HCT116 (cell line): ENCODE results near the gene PACRG. TPM values are rescaled to one million over a fixed set of nuclear protein-coding genes. Genes with fewer than 3 reads are reported as not detected.

Experiments used
- ATAC-seq: fragments of 200-7000 bp; cut with Tn5 transposase; 2 replicates; pipeline ENCODE4 v1.9.1; 2020; ENCODE audit warnings: mild to moderate bottlenecking, moderate library complexity
- BruUV-seq: library from RNA; stranded (reverse); fragments of 400-500 nt; replicated peaks from 2 replicates; lab custom pipeline; 2021; lab: Mats Ljungman, UMichigan
- CTCF ChIA-PET: fragments of 300-600 bp; sonication (Branson Sonifier 250); formaldehyde crosslinking; loops from one replicate; lab custom pipeline; 2021; ENCODE audit warnings: antibody characterized with exemption; lab: Charles Lee
- POLR2A ChIA-PET: fragments of 300-600, 350-600 bp; sonication (Branson Sonifier 250); formaldehyde crosslinking; loops from one replicate; lab custom pipeline; 2021; ENCODE audit warnings: antibody characterized with exemption; lab: Charles Lee
- RAD21 ChIA-PET, 2 experiments: fragments of 300-600 bp; sonication (Branson Sonifier 250); formaldehyde crosslinking; loops; one replicate each; lab custom pipeline; 2023; ENCODE audit warnings: low total read pairs in 2 of 2; ENCODE audit not compliant: uncharacterized antibody in 2 of 2, unreplicated experiment in 2 of 2, low non-redundant PET in 1 of 2; lab: Charles Lee
- DNase-seq: peaks from one replicate; pipeline ENCODE4 v3.0.0-alpha.2; 2010; ENCODE audit warnings: low read depth, low spot score
- H2AFZ ChIP-seq: fragments of 200-600 bp; shearing (Covaris generic), sonication (generic); 2 replicates; pipeline ENCODE4 v1.6.1; 2017; ENCODE audit warnings: low read depth, mixed run types, mixed read lengths, antibody characterized with exemption, low read length; ENCODE audit not compliant: poor library complexity, severe bottlenecking
- H3K27ac ChIP-seq: 2 replicates; pipeline ENCODE4 v1.5.1; 2012; ENCODE audit warnings: low read depth, low read length
- H3K27me3 ChIP-seq: fragments of 200-600 bp; sonication (generic); 2 replicates; pipeline ENCODE4 v1.6.1; 2016; ENCODE audit warnings: mixed run types, low read length, mixed read lengths; ENCODE audit not compliant: insufficient read depth
- H3K36me3 ChIP-seq, 2 experiments: fragments of 200-500 bp in 1 of 2; fragments of 200-600 bp in 1 of 2; sonication (Bioruptor generic) in 1 of 2; sonication (generic) in 1 of 2; 2 replicates each; pipeline versions ENCODE4 v1.5.1 to v1.6.1; 2014 to 2016; ENCODE audit warnings: low read length in 2 of 2, inconsistent platforms in 1 of 2, mixed read lengths in 1 of 2, mixed run types in 1 of 2; ENCODE audit not compliant: insufficient read depth in 2 of 2, control insufficient read depth in 1 of 2
- H3K4me1 ChIP-seq, 2 experiments: fragments of 200-600 bp in 1 of 2; sonication (generic) in 1 of 2; 2 replicates each; pipeline versions ENCODE4 v1.5.1 to v1.6.1; 2012 to 2017; ENCODE audit warnings: low read length in 2 of 2, inconsistent platforms in 1 of 2, mild to moderate bottlenecking in 1 of 2, mixed read lengths in 1 of 2, mixed run types in 1 of 2, moderate library complexity in 1 of 2; ENCODE audit not compliant: insufficient read depth in 2 of 2, control insufficient read depth in 1 of 2
- H3K4me2 ChIP-seq: fragments of 200-600 bp; sonication (generic); 2 replicates; pipeline ENCODE4 v1.6.1; 2017; ENCODE audit warnings: mixed run types, low read length, mixed read lengths
- H3K4me3 ChIP-seq, 2 experiments: fragments of 200-600 bp in 1 of 2; sonication (generic) in 1 of 2; replicated peaks in 1 of 2; 2 replicates each; pipeline ENCODE4 v1.5.1; 2011 to 2016; ENCODE audit warnings: low read length in 2 of 2, control low read depth in 1 of 2, low read depth in 1 of 2, mild to moderate bottlenecking in 1 of 2, mixed read lengths in 1 of 2, mixed run types in 1 of 2
- H3K79me2 ChIP-seq: fragments of 200-600 bp; sonication (generic); 2 replicates; pipeline ENCODE4 v1.6.1; 2017; ENCODE audit warnings: mild to moderate bottlenecking, mixed run types, low read length, moderate library complexity, mixed read lengths; ENCODE audit not compliant: insufficient read depth
- H3K9ac ChIP-seq: fragments of 200-600 bp; sonication (generic); 2 replicates; pipeline ENCODE4 v1.6.1; 2016; ENCODE audit warnings: low read length, mixed read lengths
- H3K9me2 ChIP-seq: fragments of 200-600 bp; sonication (generic), shearing (Covaris generic); 2 replicates; pipeline ENCODE4 v1.6.1; 2017; ENCODE audit warnings: mixed run types, mild to moderate bottlenecking, moderate library complexity; ENCODE audit not compliant: insufficient read depth
- H3K9me3 ChIP-seq, 2 experiments: fragments of 200-500 bp in 1 of 2; fragments of 200-600 bp in 1 of 2; sonication (Bioruptor generic) in 1 of 2; sonication (generic) in 1 of 2; 2 replicates each; pipeline ENCODE4 v1.6.1; 2014 to 2017; ENCODE audit warnings: low read length in 2 of 2, mixed read lengths in 2 of 2, inconsistent platforms in 1 of 2, low read depth in 1 of 2, mild to moderate bottlenecking in 1 of 2, mixed run types in 1 of 2, moderate library complexity in 1 of 2; ENCODE audit not compliant: control insufficient read depth in 1 of 2, insufficient read depth in 1 of 2
- H4K20me1 ChIP-seq: fragments of 200-600 bp; sonication (generic), shearing (Covaris generic); 2 replicates; pipeline ENCODE4 v1.6.1; 2017; ENCODE audit warnings: mixed run types, mild to moderate bottlenecking, moderate library complexity; ENCODE audit not compliant: insufficient read depth
- EZH2phosphoT487 ChIP-seq: fragments of 200-600 bp; IDR thresholded peaks from 2 replicates; pipeline ENCODE4 v1.6.1; 2018; ENCODE audit warnings: antibody characterized with exemption, borderline replicate concordance
- JUND ChIP-seq: IDR thresholded peaks from 2 replicates; pipeline ENCODE4 v1.6.1; 2012
- RAD21 ChIP-seq: IDR thresholded peaks from 2 replicates; pipeline ENCODE4 v1.6.1; 2012; ENCODE audit warnings: low read depth, mild to moderate bottlenecking
- REST ChIP-seq: IDR thresholded peaks from 2 replicates; pipeline ENCODE4 v1.6.1; 2012; ENCODE audit warnings: low read depth
- SIN3A ChIP-seq: IDR thresholded peaks from 2 replicates; pipeline ENCODE4 v1.6.1; 2012; ENCODE audit warnings: low read depth
- SRF ChIP-seq: IDR thresholded peaks from 2 replicates; pipeline ENCODE4 v1.6.1; 2012; ENCODE audit warnings: low read depth
- ZFX ChIP-seq: fragments of 450-650 bp; IDR thresholded peaks from 2 replicates; pipeline ENCODE4 v1.6.1; 2017
- ZNF274 ChIP-seq: fragments of 200-500 bp; sonication (Bioruptor generic); IDR thresholded peaks from 2 replicates; pipeline ENCODE4 v1.6.1; 2014; ENCODE audit warnings: mild to moderate bottlenecking, low read depth, low read length, inconsistent platforms
- intact Hi-C: fragments of 100-400 bp; cut with micrococcal nuclease; formaldehyde crosslinking; loops from 2 replicates; pipeline ENCODE4 v1.10.0; 2022
- total RNA-seq: library from RNA; stranded (reverse); gene quantifications from one replicate; pipeline ENCODE4 v1.2.1, GENCODE V29; 2021; ENCODE audit not compliant: unreplicated experiment

Gene PACRG
- total RNA-seq, 1 experiment from 2014 or later: 0.71 TPM

- ChIA-PET CTCF (no interaction called here), POLR2A (no interaction called here)
- H3K27me3 ChIP-seq: no peaks in the 10 kb centered on the region
- H3K4me2 ChIP-seq: no peak overlapping the region
- no peak for DNase-seq
- no peaks in the 10 kb centered on the region for H3K9me2 ChIP-seq
- TF ChIP-seq JUND (no peak), RAD21 (no peak), ZNF274 (no peak), EZH2phosphoT487 (no peak), SIN3A (no peak), REST (no peak), SRF (no peak)
- TF ChIP-seq, all 23 proteins: peak for 0
- H3K9me3 ChIP-seq: no peaks in the 10 kb centered on the region
- H3K4me1 ChIP-seq: no peaks in the 10 kb centered on the region
- no peak overlapping the region for H3K27ac ChIP-seq
- no peaks in the 10 kb centered on the region for H3K36me3 ChIP-seq
- no peak for ATAC-seq
- RAD21 ChIA-PET: no interaction called here
- H4K20me1 ChIP-seq: no peaks in the 10 kb centered on the region
- H2AFZ ChIP-seq: no peak overlapping the region
- BruUV-seq: no TSS peak
- H3K79me2 ChIP-seq: no peaks in the 10 kb centered on the region
- H3K9ac ChIP-seq: no peak overlapping the region
- no peak overlapping the region for H3K4me3 ChIP-seq
- intact Hi-C loops: no loop called here
Observed at GRCh38 chr6:163066200-163066599, 338.4 kb downstream of the PACRG start.

DNA sequence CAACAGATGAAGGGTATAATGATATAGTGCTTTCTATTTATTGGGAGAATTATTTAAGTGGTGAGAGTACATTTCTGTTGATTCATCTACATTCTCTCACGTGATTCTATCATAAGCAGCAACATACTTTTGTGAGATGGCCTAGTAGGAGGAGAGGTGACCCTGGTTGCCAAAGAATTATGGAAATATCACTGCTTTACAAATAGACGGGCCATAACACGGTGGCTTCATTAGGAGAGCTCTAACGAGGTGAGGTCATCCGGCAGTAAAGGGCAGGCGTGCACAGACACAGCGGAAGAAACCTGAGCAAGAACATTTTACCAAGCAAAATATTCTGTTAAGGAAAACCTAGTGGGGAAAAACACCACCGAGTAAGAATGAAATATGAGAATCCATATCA lies 349.4 kb downstream of the PACRG start:
- Histone ChIP-seq H3K4me1 (no peaks in the 10 kb centered on the region), H3K9ac (no peak overlapping the region), H2AFZ (no peak overlapping the region), H3K9me2 (no peaks in the 10 kb centered on the region), H3K4me2 (no peak overlapping the region), H4K20me1 (no peaks in the 10 kb centered on the region), H3K9me3 (no peaks in the 10 kb centered on the region), H3K27me3 (no peaks in the 10 kb centered on the region), H3K79me2 (no peaks in the 10 kb centered on the region), H3K4me3 (no peak overlapping the region), H3K27ac (no peak overlapping the region), H3K36me3 (no peaks in the 10 kb centered on the region)
- POLR2A ChIA-PET: no interaction called here
- RAD21 ChIA-PET: no interaction called here
- no TSS peak for BruUV-seq
- CTCF ChIA-PET: no interaction called here
- DNase-seq: no peak
- intact Hi-C loops: no loop called here
- TF ChIP-seq ZFX: no peak
- no peak for TF ChIP-seq ZNF274
- ATAC-seq: no peak
